ENCODE results near the gene SIPA1. TPM values are rescaled to one million over a fixed set of nuclear protein-coding genes. Genes with fewer than 3 reads are reported as not detected.
A peak's percentile ranks its signal among the peaks of the same experiment; 100 is the strongest.

The SIPA1 gene
- total and polyA plus RNA-seq, 2 of the 8 experiments (the other 6 are each of a cell fraction or from before 2014, with no cell fraction given): 35.3 to 72.2 TPM

DNA sequence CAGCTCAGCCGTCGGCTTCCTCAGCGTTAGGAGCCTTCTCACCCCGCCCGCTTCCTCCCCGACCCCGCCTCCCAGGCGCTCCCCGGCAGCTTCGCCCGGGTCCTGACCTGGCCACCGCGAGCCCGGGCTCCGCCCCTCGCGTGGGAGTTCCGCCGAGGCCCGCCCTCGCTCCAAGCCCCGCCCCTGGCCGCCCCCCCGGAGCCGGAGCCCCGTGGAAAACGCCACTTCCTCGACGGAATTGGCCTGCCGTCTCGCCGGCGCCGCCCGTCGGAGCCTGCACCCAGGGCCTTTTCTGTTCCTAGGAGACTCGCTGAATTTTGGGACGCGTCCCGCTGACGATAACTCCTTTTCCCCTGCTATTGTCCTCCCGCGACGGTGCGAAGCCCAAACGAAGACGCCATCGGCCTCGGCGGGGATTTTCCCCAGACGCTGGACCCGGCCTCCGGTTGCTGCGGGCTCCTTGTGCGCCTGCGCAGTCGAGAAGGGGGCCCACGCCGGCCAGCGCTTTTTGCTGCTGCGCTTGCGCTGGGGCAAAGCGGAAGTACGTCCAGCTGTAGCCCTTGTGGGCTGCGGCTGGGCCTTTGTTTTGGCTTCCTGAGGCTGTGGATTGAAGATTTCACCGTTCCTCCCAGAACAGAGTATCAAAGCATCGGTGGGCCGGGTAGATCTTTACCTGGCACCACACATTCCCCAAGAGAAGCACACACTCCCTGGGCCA is 14.8 kb downstream of the SIPA1 start (continued):
- no peak for TF ChIP-seq JUND (IDR thresholded peaks at IDR 0.05; ENCODE audit: low read length)
- peak; percentile 86 for TF ChIP-seq BACH1 (IDR thresholded peaks at IDR 0.05; ENCODE audit: low read length)
- peak in 1 of 2 experiments; percentile 65; a peak in 2 of 3 replicates for TF ChIP-seq POLR2A (IDR thresholded peaks at IDR 0.05; ENCODE audit: control extremely low read depth in 1 of 2, low read depth in 2 of 2, low read length in 2 of 2)
- peak in 1 of 2 experiments; percentile 78; a peak in 2 of 4 replicates for TF ChIP-seq SIN3A (conservative IDR thresholded peaks at IDR 0.05 in 1 of 2, IDR thresholded peaks at IDR 0.05 in 1 of 2; ENCODE audit: low read depth in 1 of 2, low read length in 2 of 2)
- no peak for TF ChIP-seq NANOG (IDR thresholded peaks at IDR 0.05; ENCODE audit: insufficient read depth, low read depth, low read length, poor library complexity, severe bottlenecking)
- TF ChIP-seq CEBPB (IDR thresholded peaks at IDR 0.05; ENCODE audit: low read depth, low read length): no peak
- TF ChIP-seq CBX5 (IDR thresholded peaks at IDR 0.05; ENCODE audit: low read depth, low read length): no peak
- TF ChIP-seq NRF1 (IDR thresholded peaks at IDR 0.05; ENCODE audit: low read depth, low read length): peak; percentile 87
- no peak for TF ChIP-seq HDAC6 (IDR thresholded peaks at IDR 0.05; ENCODE audit: low read depth, low read length)
- 0 out of 2 replicates have a peak, but pooled peaks have one; percentile 22 for TF ChIP-seq SP4 (IDR thresholded peaks at IDR 0.05; ENCODE audit: low read length)
- TF ChIP-seq TCF12 (IDR thresholded peaks at IDR 0.05; ENCODE audit: low read depth, low read length): no peak
- peak; percentile 79; the same call in 1 of the 2 replicates for TF ChIP-seq EGR1 (IDR thresholded peaks at IDR 0.05; ENCODE audit: borderline replicate concordance, low read depth, low read length)
- TF ChIP-seq, protein P1, sequence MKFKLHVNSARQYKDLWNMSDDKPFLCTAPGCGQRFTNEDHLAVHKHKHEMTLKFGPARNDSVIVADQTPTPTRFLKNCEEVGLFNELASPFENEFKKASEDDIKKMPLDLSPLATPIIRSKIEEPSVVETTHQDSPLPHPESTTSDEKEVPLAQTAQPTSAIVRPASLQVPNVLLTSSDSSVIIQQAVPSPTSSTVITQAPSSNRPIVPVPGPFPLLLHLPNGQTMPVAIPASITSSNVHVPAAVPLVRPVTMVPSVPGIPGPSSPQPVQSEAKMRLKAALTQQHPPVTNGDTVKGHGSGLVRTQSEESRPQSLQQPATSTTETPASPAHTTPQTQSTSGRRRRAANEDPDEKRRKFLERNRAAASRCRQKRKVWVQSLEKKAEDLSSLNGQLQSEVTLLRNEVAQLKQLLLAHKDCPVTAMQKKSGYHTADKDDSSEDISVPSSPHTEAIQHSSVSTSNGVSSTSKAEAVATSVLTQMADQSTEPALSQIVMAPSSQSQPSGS (IDR thresholded peaks at IDR 0.05; ENCODE audit: low read length): 0 out of 2 replicates have a peak, but pooled peaks have one; percentile 18
- TF ChIP-seq JUN (IDR thresholded peaks at IDR 0.05; ENCODE audit: low read depth, low read length): no peak
- TF ChIP-seq KDM1A (IDR thresholded peaks at IDR 0.05; ENCODE audit: borderline replicate concordance, low read length): peak; percentile 79
- TF ChIP-seq RXRA (IDR thresholded peaks at IDR 0.05; ENCODE audit: insufficient read depth, low read depth, low read length): no peak
- TF ChIP-seq RAD21 (IDR thresholded peaks at IDR 0.05 in 1 of 2, conservative IDR thresholded peaks at IDR 0.05 in 1 of 2; ENCODE audit: low read depth in 2 of 2, low read length in 2 of 2): no peak
- TF ChIP-seq CHD2 (IDR thresholded peaks at IDR 0.05; ENCODE audit: low read length): no peak
- TF ChIP-seq POU5F1 (IDR thresholded peaks at IDR 0.05; ENCODE audit: low read depth, low read length): no peak
- TF ChIP-seq SIX5 (IDR thresholded peaks at IDR 0.05; ENCODE audit: low read depth, low read length): no peak
- no peak for TF ChIP-seq CREB1 (IDR thresholded peaks at IDR 0.05)
- peak; percentile 40 for TF ChIP-seq KDM4A (IDR thresholded peaks at IDR 0.05; ENCODE audit: low read depth, low read length, severe bottlenecking)
- TF ChIP-seq MAFK (IDR thresholded peaks at IDR 0.05; ENCODE audit: low read depth, low read length): no peak
- TF ChIP-seq SAP30 (IDR thresholded peaks at IDR 0.05; ENCODE audit: insufficient read depth, insufficient replicate concordance, low read length): no peak

Measured in H1 (cell line).